GM18499 (cell line): ENCODE measurements around the gene AVEN.

Source experiments
- ATAC-seq: cut with Tn5 transposase; IDR thresholded peaks from one replicate; pipeline ENCODE4 v1.9.1; 2021; ENCODE audit warnings: moderate number of reproducible peaks; ENCODE audit not compliant: insufficient read depth, unreplicated experiment

AVEN gene

DNA sequence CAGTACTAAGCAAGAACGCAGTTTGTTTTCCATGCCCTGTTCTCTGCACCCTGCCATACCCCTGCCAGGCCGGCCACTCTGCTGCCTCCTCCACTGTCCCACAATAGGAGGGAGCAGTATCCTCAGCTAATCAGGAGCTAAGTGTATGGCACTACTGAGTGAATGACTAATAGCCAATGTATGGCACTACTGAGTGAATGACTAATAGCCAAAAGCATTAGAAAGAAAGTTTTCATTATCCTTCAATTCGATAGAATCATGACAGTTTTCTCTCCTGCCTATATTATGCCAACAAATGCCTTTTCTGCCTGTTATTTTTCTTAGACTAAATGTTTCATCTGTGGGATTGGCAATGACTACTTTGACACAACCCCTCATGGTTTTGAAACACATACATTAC lies 178.2 kb downstream of the AVEN start:
- no peak for ATAC-seq

DNA sequence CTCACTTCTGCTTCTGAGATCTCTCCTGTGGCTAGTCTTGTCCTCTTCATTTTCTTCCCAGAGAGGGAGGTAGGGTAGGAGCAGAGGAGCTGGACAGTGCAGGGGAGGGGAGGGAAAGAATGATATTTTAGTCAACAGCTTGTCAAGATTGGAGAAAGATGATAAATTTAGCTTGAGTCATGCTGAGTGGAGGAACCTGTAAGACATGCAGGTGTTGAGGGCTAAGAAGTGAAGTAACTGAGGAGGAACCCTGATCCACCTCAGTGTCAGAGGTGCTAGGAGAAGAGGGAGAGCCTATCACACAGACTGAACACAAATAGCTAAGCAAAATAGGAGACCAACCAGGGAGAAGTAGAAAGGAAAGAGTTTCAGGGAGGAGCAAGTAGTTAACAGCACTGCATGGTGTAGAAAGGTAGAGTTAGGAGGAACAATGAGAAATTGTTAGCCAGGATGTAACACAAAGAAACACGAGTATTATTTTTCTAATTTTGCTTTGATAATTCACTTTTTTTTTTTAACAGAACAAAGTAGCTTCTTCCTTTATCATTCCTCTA lies 178.9 kb downstream of the AVEN start:
- ATAC-seq = no peak

DNA sequence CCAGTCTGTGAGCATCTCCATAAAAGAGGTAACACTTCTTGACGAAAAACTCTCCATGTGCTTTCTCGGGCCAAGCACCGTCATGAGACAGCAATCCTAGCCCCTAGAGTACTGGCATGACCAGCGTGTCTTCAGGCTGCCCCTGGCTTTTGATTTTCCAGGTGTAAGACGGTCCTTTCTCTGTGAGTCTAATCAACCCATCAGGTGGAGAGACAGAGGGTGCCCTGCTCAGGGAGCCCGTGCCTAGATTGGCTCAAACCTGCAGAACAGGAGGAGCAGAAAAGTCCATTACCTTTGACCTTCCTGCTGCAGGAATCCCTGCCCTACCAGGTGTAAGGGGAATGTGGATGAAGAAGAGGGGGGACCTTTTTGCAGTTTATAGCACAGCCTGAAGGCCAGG lies 180.2 kb downstream of the AVEN start:
- no peak for ATAC-seq

DNA sequence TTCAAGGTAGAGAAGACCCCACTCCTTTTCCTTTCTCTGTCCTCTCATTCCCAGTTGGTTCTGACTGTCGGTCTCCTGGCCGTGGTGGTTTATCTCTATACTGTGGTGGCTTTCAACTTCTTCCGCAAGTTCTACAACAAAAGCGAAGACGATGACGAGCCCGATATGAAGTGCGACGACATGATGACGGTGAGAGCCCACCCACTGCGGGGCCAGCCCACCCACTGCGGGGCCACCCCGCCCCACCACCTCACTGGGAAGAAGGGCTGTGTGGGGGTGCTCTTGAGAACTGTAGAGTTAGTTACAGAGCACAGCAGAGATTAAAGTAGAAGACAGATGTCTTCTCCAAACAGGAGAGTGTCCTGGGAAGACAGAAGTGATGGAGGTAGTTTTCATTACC lies 181.3 kb downstream of the AVEN start:
- ATAC-seq = no peak

DNA sequence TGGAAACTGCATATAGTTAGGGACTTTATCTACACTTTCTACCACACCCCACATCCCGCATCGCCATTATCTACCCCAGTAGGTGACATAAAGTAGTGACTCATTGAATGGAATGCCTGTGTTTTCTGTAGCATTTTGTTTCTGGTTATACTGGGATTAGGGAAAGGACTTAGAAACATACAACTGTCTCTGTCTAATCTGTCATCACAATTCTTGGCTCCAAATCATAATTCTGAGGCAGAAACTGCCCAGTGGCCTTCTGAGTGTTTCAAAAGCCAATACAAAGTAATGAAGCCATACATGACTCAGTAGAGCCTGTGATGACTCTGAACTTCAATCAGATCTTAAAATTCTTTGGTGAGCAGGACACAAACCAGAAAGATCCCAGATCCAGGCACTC lies 186.4 kb downstream of the AVEN start:
- no peak for ATAC-seq

DNA sequence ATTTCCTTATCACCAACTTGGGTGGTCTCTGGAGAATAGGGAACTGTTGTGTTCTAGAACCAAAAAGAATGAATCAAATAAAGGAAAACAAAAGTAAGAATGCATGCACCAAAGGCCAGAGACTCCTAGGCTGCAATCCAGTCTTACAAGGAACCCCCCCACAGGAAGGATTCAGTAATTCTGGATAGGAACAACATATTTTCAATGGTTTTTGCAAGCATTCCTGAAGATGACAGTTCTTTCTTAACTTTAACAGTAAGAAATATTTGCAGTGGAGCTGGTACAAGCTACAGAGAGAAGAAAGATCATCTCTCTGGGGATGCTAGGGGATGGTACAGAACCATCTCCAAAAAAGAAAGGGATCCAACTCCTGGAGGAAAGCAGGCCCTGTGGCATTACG lies 186.9 kb downstream of the AVEN start:
- ATAC-seq = no peak

DNA sequence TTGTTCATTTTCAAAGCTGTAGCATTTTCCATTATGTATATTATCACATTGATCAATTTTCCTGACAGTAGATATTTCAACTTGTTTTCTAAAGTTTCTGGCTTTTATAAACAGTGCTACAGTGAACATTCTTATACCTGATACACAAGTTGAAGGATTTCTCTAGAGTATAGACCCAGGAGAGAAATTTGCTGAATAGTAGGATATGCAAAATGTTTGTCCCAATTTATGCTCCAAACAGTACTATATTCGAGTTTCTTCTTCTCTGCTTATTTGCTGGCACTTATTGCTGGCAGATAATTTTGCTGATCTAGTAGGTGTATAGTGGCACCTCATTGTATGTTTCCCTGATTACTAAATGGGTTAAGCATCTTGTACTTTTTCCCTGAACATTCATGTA lies 187.9 kb downstream of the AVEN start:
- ATAC-seq = no peak

DNA sequence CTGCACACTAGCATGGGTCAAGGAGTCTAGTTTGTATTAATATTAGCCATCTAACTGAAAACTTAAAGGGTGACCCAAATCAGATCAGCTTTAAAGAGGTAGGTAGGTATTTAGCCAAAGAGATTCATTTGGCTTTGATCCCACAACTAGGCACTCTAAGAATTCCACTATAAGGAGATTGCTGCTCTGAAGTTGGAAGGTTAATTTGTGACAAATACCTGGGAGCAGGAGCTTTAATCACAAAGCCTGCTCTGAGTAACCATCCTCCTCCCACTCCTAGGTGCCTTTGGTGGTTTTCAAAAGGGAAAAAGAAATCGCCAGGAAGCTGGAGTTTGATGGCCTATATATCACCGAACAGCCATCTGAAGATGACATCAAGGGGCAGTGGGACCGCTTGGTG lies 191.0 kb downstream of the AVEN start:
- no peak for ATAC-seq

DNA sequence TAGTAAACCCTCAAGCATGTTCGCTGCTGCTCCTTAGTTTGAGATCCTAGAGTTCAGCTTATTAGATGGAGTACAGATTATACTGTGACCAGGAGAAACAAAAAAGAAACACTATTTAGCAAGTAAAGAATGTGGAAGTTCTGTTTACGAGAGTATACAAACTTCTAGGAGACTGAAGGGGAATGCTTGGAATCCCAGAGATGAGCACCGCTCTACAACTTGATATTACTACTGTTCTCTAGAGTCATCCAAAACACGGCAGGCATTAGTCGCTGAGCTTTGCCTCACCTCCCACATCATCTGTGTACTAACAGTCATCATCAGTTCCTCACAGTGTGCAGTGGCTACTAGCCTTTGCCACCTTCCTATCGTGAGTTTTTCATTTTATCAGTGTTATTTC lies 192.1 kb downstream of the AVEN start:
- no peak for ATAC-seq

DNA sequence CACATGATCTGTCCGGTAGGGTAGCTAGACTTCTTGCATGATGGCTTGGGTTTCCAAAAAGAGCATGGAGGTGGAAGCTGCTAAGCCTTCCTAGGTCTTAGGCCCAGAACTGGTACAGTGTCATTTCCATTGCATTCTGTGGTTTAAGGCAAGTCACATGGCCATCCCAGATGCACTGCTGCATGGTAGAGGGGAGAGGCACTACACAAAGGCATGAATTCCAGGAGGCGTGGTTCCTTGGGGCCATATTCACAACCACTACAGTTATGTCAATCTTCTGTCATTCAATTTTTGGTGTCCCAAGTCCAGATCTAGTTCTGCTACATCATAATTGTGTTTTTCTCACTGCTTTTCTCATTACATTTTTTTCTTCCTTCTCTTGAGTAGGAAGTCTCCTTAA lies 192.9 kb downstream of the AVEN start:
- no peak for ATAC-seq

DNA sequence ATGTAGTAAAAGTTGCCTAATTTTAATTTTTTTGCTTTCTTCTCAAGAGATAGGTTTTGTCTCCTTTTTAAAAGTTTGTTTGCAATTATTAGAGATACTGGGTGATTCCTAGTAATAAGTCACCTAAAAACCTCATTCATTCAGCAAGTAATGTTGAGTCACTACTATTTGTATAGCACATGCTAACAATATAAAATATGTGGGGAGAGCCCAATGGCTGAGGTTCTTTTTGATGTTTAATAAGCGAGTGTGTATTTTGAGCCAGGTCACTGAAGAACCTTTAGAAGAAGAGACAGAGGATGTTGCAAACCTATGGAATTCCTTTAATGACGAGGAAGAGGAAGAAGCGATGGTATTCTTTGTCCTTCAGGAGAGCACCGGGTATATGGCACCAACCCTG lies 194.4 kb downstream of the AVEN start:
- ATAC-seq = no peak

DNA sequence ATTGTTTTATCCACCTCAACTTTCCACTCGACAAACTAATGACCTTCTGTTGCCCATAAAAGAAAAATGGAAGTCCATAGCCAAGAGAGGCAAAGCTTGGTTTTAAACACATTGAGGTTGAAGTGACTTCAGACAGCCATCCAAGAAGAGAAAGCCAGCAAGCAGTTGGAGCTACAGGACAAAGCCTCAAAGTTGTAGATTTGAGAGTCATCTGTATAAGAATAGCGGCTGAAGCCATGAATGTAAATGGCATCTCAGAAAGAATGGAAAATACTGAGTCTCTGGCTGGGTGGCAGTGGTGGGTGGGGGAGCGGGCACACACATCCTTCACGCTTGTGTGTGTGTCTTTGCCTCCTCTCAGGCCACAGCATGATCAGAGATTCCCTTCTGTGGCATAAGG lies 194.8 kb downstream of the AVEN start:
- ATAC-seq = no peak

DNA sequence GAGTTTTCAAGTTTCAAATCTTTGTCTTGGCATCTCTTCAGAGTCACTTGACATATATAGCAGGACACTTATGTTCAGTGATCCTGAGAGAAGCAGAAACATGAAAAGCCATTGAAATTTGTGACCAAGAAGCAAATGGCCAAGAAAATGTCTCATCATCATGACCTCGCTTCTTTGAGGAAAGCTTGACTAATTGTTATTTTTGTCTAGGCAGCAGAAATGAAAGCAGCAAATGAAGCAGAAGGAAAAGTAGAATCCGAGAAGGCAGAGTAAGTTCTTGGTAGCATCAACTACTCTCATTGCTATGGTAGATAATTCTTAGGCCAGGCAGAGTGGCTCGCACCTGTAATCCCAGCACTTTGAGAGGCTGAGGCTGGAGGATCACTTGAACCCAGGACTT lies 198.4 kb downstream of the AVEN start:
- ATAC-seq = no peak

DNA sequence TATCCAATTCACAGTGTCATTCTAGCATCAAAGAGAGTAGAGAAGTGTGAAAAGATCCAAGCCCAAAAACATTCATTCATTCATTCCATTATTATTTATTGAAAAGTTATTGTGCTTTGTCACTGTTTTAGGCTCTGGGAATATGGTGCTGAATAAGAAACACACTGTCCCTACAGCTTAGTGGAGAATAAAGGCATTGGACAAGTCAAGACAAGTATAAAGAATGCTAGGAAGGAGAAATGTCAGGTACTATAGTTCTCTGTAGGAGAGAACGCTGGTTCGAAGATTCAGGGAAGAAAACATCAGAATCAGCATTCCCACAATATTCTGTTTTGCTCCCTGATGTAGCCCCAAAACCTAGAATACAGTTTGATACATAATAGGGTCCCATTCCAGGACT lies 199.5 kb downstream of the AVEN start:
- no peak for ATAC-seq

DNA sequence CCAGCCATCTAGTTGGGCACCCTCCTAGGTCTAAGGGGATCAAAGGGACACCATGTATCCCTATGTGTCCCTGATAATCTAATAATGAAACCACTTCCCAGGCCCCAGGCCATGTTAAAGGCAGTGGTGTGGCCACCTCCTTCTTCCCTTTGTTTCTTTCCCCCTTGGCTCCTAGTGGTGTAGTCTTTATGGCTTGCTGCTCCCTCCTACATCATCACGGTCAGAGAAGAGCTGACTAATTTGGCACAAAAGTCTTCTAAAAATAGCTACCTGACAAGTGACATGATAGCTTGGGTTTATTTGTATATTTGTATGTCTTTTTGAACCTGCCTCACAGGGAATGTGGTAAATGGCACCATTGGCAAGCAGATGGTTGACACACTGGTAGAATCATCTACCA lies 201.7 kb downstream of the AVEN start:
- no peak for ATAC-seq

DNA sequence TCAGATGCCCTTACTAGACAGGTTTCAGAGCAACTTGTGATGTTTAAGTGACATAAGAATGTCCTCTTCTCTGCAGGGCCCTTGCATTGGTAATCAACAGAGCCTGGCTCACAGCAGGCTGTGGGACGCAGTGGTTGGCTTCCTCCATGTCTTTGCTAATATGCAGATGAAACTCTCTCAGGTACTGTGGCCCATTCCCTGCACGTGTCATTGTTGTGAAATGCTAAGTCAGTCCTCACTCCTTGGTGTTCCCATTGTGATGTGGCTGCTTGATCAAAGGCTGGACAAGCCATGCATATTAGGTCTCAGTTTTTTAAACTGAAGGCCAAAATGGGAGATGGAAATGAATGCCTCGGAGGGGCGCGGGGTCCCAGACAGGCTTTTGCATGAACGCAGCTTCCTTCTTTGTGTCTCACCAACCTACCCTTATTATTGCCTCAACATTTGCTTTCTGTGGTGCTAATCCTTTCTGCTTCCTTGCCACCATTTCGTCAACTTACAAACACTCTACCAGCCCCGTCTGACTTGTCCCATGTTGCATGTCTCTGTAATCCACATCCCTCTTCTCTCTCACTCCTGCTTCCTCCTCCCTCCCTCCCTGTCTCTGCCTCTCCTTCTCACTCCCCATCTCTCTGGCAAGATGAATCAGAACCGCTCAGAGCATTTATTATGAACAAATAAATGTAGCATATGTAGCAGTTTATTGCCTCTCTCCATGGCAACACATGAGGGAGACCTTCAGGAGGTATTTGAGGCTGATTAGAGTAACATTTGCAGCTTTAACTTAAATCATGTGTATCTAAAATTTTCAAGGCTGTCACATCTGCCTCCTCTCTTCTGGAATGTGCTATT lies 203.9 kb downstream of the AVEN start:
- no peak for ATAC-seq

DNA sequence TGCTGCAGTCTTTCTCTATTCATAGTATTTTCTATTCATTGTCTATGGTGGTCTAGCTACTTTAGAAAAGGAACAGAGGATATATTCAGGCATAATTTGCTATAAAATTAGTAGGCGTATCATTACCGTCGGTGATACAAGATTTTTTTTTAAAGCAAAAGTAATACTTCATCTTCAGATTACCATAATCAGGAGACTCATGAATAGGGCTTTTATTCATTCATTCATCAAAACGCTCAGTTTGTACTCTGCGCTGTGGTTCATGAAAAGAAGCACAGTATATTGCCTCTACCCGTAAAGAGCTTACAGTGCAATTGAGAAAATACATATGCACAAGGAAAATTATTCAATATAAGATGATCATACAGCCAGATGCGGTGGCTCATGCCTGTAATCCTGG lies 207.4 kb downstream of the AVEN start:
- no peak for ATAC-seq

DNA sequence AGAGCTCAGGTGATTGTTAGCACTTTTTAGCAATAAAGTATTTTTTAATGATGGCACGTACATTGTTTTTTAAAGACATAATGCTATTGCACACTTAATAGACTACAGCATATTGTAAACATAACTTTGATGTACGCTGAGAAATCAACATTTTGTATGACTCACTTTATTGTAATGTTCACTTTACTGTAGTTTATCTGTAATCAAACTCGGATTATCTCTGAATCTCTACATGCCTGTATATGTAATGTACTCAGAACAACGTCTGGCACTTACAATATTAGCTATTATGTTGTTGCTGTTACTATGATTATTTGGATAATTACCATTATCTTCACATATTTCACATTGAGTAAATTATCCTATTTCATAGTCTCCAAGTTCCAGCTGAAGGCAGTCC lies 208.7 kb downstream of the AVEN start:
- ATAC-seq = no peak

DNA sequence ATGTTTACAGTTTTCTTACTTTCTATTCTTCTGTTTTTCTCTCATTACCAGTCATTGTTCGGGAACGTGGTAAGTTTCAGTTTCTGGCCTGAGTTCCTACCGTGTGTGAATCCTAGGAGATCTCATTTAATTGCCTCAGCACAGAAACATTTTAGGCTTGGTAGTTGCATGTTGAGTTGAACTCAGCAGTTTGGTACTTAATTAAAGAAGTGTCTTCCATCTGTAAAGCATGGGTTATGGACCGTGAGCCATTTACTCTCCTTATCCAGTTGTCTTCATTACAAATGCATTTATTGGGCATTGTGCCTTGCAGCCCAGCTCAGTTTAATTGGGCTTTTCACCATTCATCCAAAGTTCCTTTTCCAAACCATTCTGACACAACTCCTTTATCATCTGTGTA lies 212.8 kb downstream of the AVEN start:
- no peak for ATAC-seq

DNA sequence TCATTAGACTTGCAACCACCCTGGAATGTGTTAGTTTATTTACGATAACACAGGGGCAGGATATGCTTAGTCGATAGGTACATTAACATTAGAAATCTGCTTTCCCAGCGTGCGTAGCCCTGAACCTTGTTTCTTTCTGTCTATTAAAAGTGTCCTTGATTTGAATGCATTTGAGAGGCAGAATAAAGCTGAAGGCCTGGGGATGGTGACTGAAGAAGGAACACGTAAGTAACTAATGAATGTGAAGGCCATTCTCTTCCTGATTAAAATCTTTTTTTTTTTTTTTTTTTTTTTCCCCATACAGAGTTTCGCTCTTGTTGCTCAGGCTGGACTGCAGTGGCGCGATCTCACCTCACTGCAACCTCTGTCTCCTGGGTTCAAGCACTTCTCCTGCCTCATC lies 213.6 kb downstream of the AVEN start:
- no peak for ATAC-seq

DNA sequence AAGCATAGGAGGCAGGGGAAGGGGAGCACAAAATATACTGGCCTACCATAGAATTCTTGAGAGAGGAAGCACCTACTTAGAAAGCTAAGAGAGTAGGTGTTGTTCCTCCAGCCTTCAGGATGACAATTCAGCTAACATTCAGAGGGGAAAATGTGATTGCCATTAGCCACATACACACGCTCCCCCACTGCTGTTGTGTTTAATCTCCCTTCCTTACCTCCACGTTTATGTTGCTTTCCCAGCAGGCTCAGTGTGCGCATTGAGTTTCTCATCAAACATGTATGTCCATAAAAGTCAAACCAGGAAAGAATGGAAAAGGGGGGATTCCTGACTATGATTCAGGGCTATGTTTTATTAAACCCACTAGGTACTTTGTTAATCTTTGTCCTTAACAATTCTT lies 215.9 kb downstream of the AVEN start:
- ATAC-seq = no peak

DNA sequence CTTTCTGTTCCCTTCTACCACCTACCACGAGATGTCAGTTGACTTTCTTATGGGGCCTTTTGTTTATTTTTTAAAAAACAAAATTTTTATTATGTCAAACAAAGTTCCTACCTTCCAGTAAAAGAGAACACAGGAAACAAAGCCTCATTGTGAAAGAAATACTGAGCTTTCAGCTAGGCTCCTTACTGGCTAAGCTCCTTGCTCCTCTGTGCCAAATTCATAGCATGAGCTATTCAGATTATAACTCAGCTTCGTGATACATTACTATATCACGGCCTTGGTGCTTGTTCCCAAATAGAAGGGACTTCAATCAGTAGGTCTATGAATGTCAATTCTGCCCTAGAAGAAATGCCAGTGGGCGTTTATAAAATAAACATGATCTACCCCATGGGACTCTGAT lies 216.5 kb downstream of the AVEN start:
- ATAC-seq = no peak
